Measurements from ENCODE around the gene IFRD2.
"Not testable (repeated sequence)": the region's sequence is repeated elsewhere in the genome, so short reads cannot be mapped to it uniquely, and the experiment has no call there.

Gene IFRD2

GRCh38 chr3:50324351-50325112, 32.3 kb upstream of the IFRD2 start:
- no peak for DNase-seq (ENCODE audit: low read depth, low spot score)

- DNase-seq (ENCODE audit: low read depth, low spot score): no peak
Observed at GRCh38 chr3:50323614-50324199, 31.5 kb upstream of the IFRD2 start.

- DNase-seq (ENCODE audit: low read depth, low spot score): no peak
Observed at GRCh38 chr3:50323092-50323600, 30.9 kb upstream of the IFRD2 start.

- no peak for DNase-seq (ENCODE audit: low read depth, low spot score)
Observed at GRCh38 chr3:50322386-50323091, 30.3 kb upstream of the IFRD2 start, which contains the start of gene HYAL2. Gene HYAL2, minus strand, starts transcription at chr3:50322745. Its CDS starts 2,256 bp downstream, at chr3:50320489.

- no peak for DNase-seq (ENCODE audit: low read depth, low spot score)
Observed at GRCh38 chr3:50322115-50322385, 29.8 kb upstream of the IFRD2 start.

- no peak for DNase-seq (ENCODE audit: low read depth, low spot score)
Observed at GRCh38 chr3:50321336-50322114, 29.3 kb upstream of the IFRD2 start.

- DNase-seq (ENCODE audit: low read depth, low spot score): no peak
Observed at GRCh38 chr3:50320853-50321335, 28.7 kb upstream of the IFRD2 start.

GRCh38 chr3:50319894-50320625, 27.8 kb upstream of the IFRD2 start:
- no peak for DNase-seq (ENCODE audit: low read depth, low spot score)

- no peak for DNase-seq (ENCODE audit: low read depth, low spot score)
Observed at GRCh38 chr3:50319181-50319893, 27.1 kb upstream of the IFRD2 start.

GRCh38 chr3:50318615-50319014, 26.4 kb upstream of the IFRD2 start:
- DNase-seq (ENCODE audit: low read depth, low spot score): no peak

GRCh38 chr3:50318163-50318562, 25.9 kb upstream of the IFRD2 start:
- no peak for DNase-seq (ENCODE audit: low read depth, low spot score)

GRCh38 chr3:50317300-50317699, 25.1 kb upstream of the IFRD2 start:
- DNase-seq (ENCODE audit: low read depth, low spot score): no peak

GRCh38 chr3:50316657-50317242, 24.5 kb upstream of the IFRD2 start:
- DNase-seq (ENCODE audit: low read depth, low spot score): no peak

- DNase-seq (ENCODE audit: low read depth, low spot score): no peak
Observed at GRCh38 chr3:50314816-50315215, 22.6 kb upstream of the IFRD2 start.

- no peak for DNase-seq (ENCODE audit: low read depth, low spot score)
Observed at GRCh38 chr3:50314342-50314741, 22.1 kb upstream of the IFRD2 start.

- not testable (repeated sequence) for DNase-seq (ENCODE audit: low read depth, low spot score)
Observed at GRCh38 chr3:50312041-50312440, 19.8 kb upstream of the IFRD2 start.

- no peak for DNase-seq (ENCODE audit: low read depth, low spot score)
Observed at GRCh38 chr3:50304601-50305000, 12.4 kb upstream of the IFRD2 start.

- no peak for DNase-seq (ENCODE audit: low read depth, low spot score)
Observed at GRCh38 chr3:50303013-50303815, 11.0 kb upstream of the IFRD2 start, which contains the start of gene HYAL1. Gene HYAL1, minus strand, starts transcription at chr3:50303574. Its CDS starts 618 bp downstream, at chr3:50302956.
